ENCODE results near the gene MYH10. TPM values are rescaled to one million over a fixed set of nuclear protein-coding genes. Genes with fewer than 3 reads are reported as not detected.

The MYH10 gene
- total RNA-seq, 2 donors from 2014 or later: 12.4 to 17.0 TPM

- Histone ChIP-seq H3K4me1 (no peaks in the 10 kb centered on the region), H3K36me3 (no peaks in the 10 kb centered on the region), H3K27me3 (no peaks in the 10 kb centered on the region), H3K27ac (no peak overlapping the region), H3K4me3 (no peak overlapping the region), H3K9ac (ENCODE audit: low read depth in 2 of 2, low read length in 2 of 2) (no peak overlapping the region), H3K9me3 (no peaks in the 10 kb centered on the region)
- intact Hi-C loops (cut with DNase I): no loop called here
- TF ChIP-seq CTCF (IDR thresholded peaks at IDR 0.05): no peak
- no peak for DNase-seq
These were observed 72.4 kb downstream of the MYH10 start for GRCh38 chr17:8558144-8558543.

- no peaks in the 10 kb centered on the region for H3K36me3 ChIP-seq
- DNase-seq: no peak
- no peaks in the 10 kb centered on the region for H3K27me3 ChIP-seq
- H3K4me3 ChIP-seq: no peak overlapping the region
- H3K4me1 ChIP-seq: no peaks in the 10 kb centered on the region
- TF ChIP-seq CTCF (IDR thresholded peaks at IDR 0.05): no peak
- no peaks in the 10 kb centered on the region for H3K9me3 ChIP-seq
- H3K27ac ChIP-seq: no peak overlapping the region
- no peak overlapping the region for H3K9ac ChIP-seq (ENCODE audit: low read depth in 2 of 2, low read length in 2 of 2)
- intact Hi-C loops (cut with DNase I): no loop called here
These were observed 73.2 kb downstream of the MYH10 start for GRCh38 chr17:8557176-8557806.

- no peaks in the 10 kb centered on the region for H3K4me1 ChIP-seq
- intact Hi-C loops (cut with DNase I): no loop called here
- DNase-seq: no peak
- no peaks in the 10 kb centered on the region for H3K9me3 ChIP-seq
- no peaks in the 10 kb centered on the region for H3K36me3 ChIP-seq
- no peak for TF ChIP-seq CTCF (IDR thresholded peaks at IDR 0.05)
- no peaks in the 10 kb centered on the region for H3K27me3 ChIP-seq
- H3K27ac ChIP-seq: no peak overlapping the region
- H3K9ac ChIP-seq (ENCODE audit: low read depth in 2 of 2, low read length in 2 of 2): no peak overlapping the region
- H3K4me3 ChIP-seq: no peak overlapping the region
These were observed 74.5 kb downstream of the MYH10 start for GRCh38 chr17:8556074-8556473.

- no peak for TF ChIP-seq CTCF (IDR thresholded peaks at IDR 0.05)
- intact Hi-C loops (cut with DNase I): no loop called here
- no peak overlapping the region for H3K4me3 ChIP-seq
- DNase-seq: no peak
- H3K27me3 ChIP-seq: no peaks in the 10 kb centered on the region
- no peak overlapping the region for H3K9ac ChIP-seq (ENCODE audit: low read depth in 2 of 2, low read length in 2 of 2)
- H3K27ac ChIP-seq: no peak overlapping the region
- H3K4me1 ChIP-seq: no peaks in the 10 kb centered on the region
- no peaks in the 10 kb centered on the region for H3K36me3 ChIP-seq
- H3K9me3 ChIP-seq: no peaks in the 10 kb centered on the region
These were observed 75.5 kb downstream of the MYH10 start for GRCh38 chr17:8555062-8555461.

GRCh38 chr17:8552577-8553320 lies 77.8 kb downstream of the MYH10 start:
- Histone ChIP-seq H3K9ac (ENCODE audit: low read depth in 2 of 2, low read length in 2 of 2) (no peak overlapping the region), H3K4me1 (no peaks in the 10 kb centered on the region), H3K36me3 (no peaks in the 10 kb centered on the region), H3K27me3 (no peaks in the 10 kb centered on the region), H3K9me3 (no peaks in the 10 kb centered on the region), H3K27ac (no peak overlapping the region), H3K4me3 (no peak overlapping the region)
- no peak for TF ChIP-seq CTCF (IDR thresholded peaks at IDR 0.05)
- intact Hi-C loops (cut with DNase I): no loop called here
- DNase-seq: no peak

All from colonic mucosa (tissue), 4 donors.